Calu3 (cell line): Measurements from ENCODE around the gene C20orf173. TPM values are rescaled to one million over a fixed set of nuclear protein-coding genes. Genes with fewer than 3 reads are reported as not detected.
"Not testable (repeated sequence)": the region's sequence is repeated elsewhere in the genome, so short reads cannot be mapped to it uniquely, and the experiment has no call there.

ENCODE experiments used
- BruUV-seq: library from RNA; stranded (reverse); fragments of 400-500 nt; replicated peaks from 2 replicates; lab custom pipeline; 2021; lab: Mats Ljungman, UMichigan
- CTCF ChIA-PET: fragments of 300-600 bp; sonication (Branson Sonifier 250); formaldehyde crosslinking; loops from one replicate; lab custom pipeline; 2022; ENCODE audit warnings: antibody characterized with exemption; lab: Charles Lee
- DNase-seq: peaks from one replicate; pipeline ENCODE4 v3.0.0; 2022
- H3K27ac Mint-ChIP-seq: one replicate; pipeline ENCODE4 v1.8.0; 2022; ENCODE audit warnings: mixed read lengths; ENCODE audit not compliant: unreplicated experiment
- H3K27me3 Mint-ChIP-seq: one replicate; pipeline ENCODE4 v1.8.0; 2022; ENCODE audit warnings: mixed read lengths; ENCODE audit not compliant: unreplicated experiment
- H3K36me3 Mint-ChIP-seq: one replicate; pipeline ENCODE4 v1.8.0; 2022; ENCODE audit warnings: mild to moderate bottlenecking, moderate library complexity, mixed read lengths; ENCODE audit not compliant: insufficient read depth, unreplicated experiment
- H3K4me1 Mint-ChIP-seq: one replicate; pipeline ENCODE4 v1.8.0; 2022; ENCODE audit warnings: mild to moderate bottlenecking, low read depth, mixed read lengths; ENCODE audit not compliant: unreplicated experiment
- H3K4me3 Mint-ChIP-seq: one replicate; pipeline ENCODE4 v1.8.0; 2022; ENCODE audit warnings: mild to moderate bottlenecking, low read depth, moderate library complexity, mixed read lengths; ENCODE audit not compliant: unreplicated experiment
- H3K9me3 Mint-ChIP-seq: one replicate; pipeline ENCODE4 v1.8.0; 2022; ENCODE audit warnings: low read depth, mixed read lengths; ENCODE audit not compliant: unreplicated experiment
- CTCF ChIP-seq: fragments of 200-600 bp; IDR thresholded peaks from one replicate; pipeline ENCODE4 v1.8.0; 2022; ENCODE audit warnings: antibody characterized with exemption; ENCODE audit not compliant: unreplicated experiment
- intact Hi-C: fragments of 100-400 bp; cut with micrococcal nuclease; formaldehyde crosslinking; loops from one replicate; pipeline ENCODE4 v1.10.0; 2022; ENCODE audit not compliant: unreplicated experiment
- total RNA-seq: library from RNA; stranded (reverse); gene quantifications from 2 replicates; pipeline ENCODE4 v1.2.3, GENCODE V29; 2022

The C20orf173 gene
- total RNA-seq, 1 experiment from 2014 or later, result not detected

GRCh38 chr20:35558451-35558850 is 29.0 kb upstream of the C20orf173 start:
- Mint-ChIP-seq H3K27me3 (no peaks in the 10 kb centered on the region), H3K36me3 (peaks cover 55% of the 10 kb centered on the region), H3K4me3 (no peak overlapping the region), H3K9me3 (no peaks in the 10 kb centered on the region), H3K27ac (peak overlapping the region; percentile 8), H3K4me1 (no peaks in the 10 kb centered on the region)
- CTCF ChIA-PET, result interaction anchor here (0.6 kb wide), 1 partner anchor 462 kb away, joined by 5 read pairs; no protein-coding TSS in a partner anchor
- no peak for TF ChIP-seq CTCF
- BruUV-seq, result no TSS peak
- DNase-seq, result no peak
- intact Hi-C loops, result no loop called here

- Mint-ChIP-seq H3K36me3 (peaks cover 55% of the 10 kb centered on the region), H3K4me3 (no peak overlapping the region), H3K27me3 (no peaks in the 10 kb centered on the region), H3K4me1 (no peaks in the 10 kb centered on the region), H3K9me3 (no peaks in the 10 kb centered on the region), H3K27ac (no peak overlapping the region)
- TF ChIP-seq CTCF, result no peak
- intact Hi-C loops, result no loop called here
- CTCF ChIA-PET, result no interaction called here
- BruUV-seq, result no TSS peak
- no peak for DNase-seq
Measured at GRCh38 chr20:35556871-35557270, 27.4 kb upstream of the C20orf173 start.

GRCh38 chr20:35555951-35556645 is 26.6 kb upstream of the C20orf173 start:
- Mint-ChIP-seq H3K36me3 (peaks cover 50% of the 10 kb centered on the region), H3K4me1 (no peaks in the 10 kb centered on the region), H3K27ac (no peak overlapping the region), H3K9me3 (no peaks in the 10 kb centered on the region), H3K4me3 (no peak overlapping the region), H3K27me3 (no peaks in the 10 kb centered on the region)
- no peak for TF ChIP-seq CTCF
- no TSS peak for BruUV-seq
- intact Hi-C loops, result no loop called here
- CTCF ChIA-PET, result interaction anchor here (0.6 kb wide), 1 partner anchor 16 kb away, joined by 3 read pairs; no protein-coding TSS in a partner anchor
- DNase-seq, result no peak

GRCh38 chr20:35555461-35555860 is 26.0 kb upstream of the C20orf173 start:
- H3K4me1 Mint-ChIP-seq, intact Hi-C loops, H3K27me3 Mint-ChIP-seq, H3K27ac Mint-ChIP-seq, H3K4me3 Mint-ChIP-seq, H3K9me3 Mint-ChIP-seq, BruUV-seq, DNase-seq: not testable (repeated sequence)
- CTCF ChIA-PET, result interaction anchor here (0.6 kb wide), 1 partner anchor 16 kb away, joined by 3 read pairs; no protein-coding TSS in a partner anchor
- peaks cover 48% of the 10 kb centered on the region for H3K36me3 Mint-ChIP-seq

- H3K36me3 Mint-ChIP-seq, result peaks cover 34% of the 10 kb centered on the region
- H3K9me3 Mint-ChIP-seq, result no peaks in the 10 kb centered on the region
- no peak for TF ChIP-seq CTCF
- CTCF ChIA-PET, result interaction anchor here (0.6 to 0.9 kb wide), 5 partner anchors 24 to 443 kb away, joined by 3 to 4 read pairs (median 3); no protein-coding TSS in a partner anchor
- H3K4me1 Mint-ChIP-seq, result no peaks in the 10 kb centered on the region
- intact Hi-C loops, result no loop called here
- no peak overlapping the region for H3K27ac Mint-ChIP-seq
- no TSS peak for BruUV-seq
- H3K4me3 Mint-ChIP-seq, result no peak overlapping the region
- DNase-seq, result no peak
- no peaks in the 10 kb centered on the region for H3K27me3 Mint-ChIP-seq
Measured at GRCh38 chr20:35552914-35553313, 23.5 kb upstream of the C20orf173 start.
